ENCODE results near the gene CCDC178.

DNA sequence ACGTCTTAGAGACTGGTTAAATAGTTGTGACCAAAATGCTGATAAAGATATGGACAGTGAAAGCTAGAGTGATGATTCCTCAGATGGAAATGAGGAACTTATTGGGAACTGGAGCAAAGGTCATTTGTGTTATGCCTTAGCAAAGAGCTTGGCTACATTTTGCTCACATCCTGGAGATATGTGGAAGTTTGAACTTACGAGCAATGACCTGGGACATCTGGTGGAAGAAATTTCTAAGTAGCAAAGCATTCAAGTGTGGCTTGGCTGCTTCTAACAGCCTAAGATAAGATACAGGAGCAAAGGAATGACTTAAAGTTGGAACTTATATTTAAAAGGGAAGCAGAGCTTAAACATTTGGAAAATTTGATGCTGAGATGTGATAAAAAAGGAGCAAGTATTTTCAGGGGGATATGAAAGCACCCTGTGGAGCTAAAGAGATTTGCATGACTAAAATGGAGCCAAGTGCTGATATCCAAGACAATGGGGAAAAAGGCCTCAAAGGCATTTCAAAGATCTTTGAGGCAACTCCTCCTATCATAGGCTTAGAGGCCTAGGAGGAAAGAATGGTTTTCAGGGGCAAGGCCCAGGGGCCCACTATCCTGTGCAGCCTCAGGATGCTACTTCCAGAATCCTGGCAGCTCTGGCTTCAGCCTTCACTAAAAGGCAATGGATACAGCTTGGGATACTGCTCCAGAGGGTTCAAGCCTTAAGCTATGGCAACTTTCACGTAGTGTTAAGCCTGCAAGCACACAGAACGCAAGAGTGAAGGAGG is 543.6 kb downstream of the CCDC178 start:
- TF ChIP-seq EZH2 (IDR thresholded peaks at IDR 0.05; ENCODE audit: insufficient read depth, poor library complexity, severe bottlenecking) (no peak), EZH2phosphoT487 (IDR thresholded peaks at IDR 0.05; ENCODE audit: insufficient read depth, low read depth) (no peak)
